ENCODE measurements around the gene NAGPA. TPM values are rescaled to one million over a fixed set of nuclear protein-coding genes. Genes with fewer than 3 reads are reported as not detected.
"Not testable (repeated sequence)": the region's sequence is repeated elsewhere in the genome, so short reads cannot be mapped to it uniquely, and the experiment has no call there.

NAGPA gene
- total RNA-seq, 1 donor from 2014 or later, result 17.4 TPM

DNA sequence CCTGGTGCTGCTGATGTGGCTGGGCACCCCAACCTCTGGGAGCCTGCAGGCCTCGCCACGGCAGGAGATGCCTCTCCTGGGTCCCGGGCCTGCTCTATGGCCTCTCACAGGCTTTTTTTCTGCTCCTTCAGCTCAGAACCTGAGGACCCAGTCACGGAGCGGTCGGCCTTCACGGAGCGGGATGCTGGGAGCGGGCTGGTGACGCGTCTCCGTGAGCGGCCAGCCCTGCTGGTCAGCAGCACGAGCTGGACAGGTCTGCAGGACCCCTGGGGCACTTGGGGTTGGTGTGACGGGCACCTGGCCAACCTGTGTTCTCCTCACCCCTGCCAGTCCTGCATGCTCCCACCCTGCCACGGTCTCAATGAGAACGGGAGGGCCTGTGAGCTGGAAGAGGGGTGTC is 44.9 kb upstream of the NAGPA start:
- Histone ChIP-seq H3K4me1 (ENCODE audit: insufficient read depth, low read length) (no peaks in the 10 kb centered on the region), H3K4me2 (ENCODE audit: low read length) (no peak overlapping the region), H4K20me1 (ENCODE audit: insufficient read depth, low read length) (peaks cover 14% of the 10 kb centered on the region), H3K27me3 (ENCODE audit: insufficient read depth, low read length) (no peaks in the 10 kb centered on the region), H3K9ac (ENCODE audit: low read length) (no peak overlapping the region), H3K36me3 (ENCODE audit: insufficient read depth, low read length) (peaks cover 11% of the 10 kb centered on the region), H3K27ac (ENCODE audit: low read depth, low read length) (no peak overlapping the region), H3K4me3 (ENCODE audit: insufficient read depth, low read depth, low read length) (no peak overlapping the region), H3K79me2 (ENCODE audit: insufficient read depth, low read length) (peaks cover 12% of the 10 kb centered on the region), H2AFZ (ENCODE audit: low read depth, low read length) (no peak overlapping the region), H3K9me3 (ENCODE audit: insufficient read depth, low read depth, low read length) (no peaks in the 10 kb centered on the region)
- TF ChIP-seq, protein P1, sequence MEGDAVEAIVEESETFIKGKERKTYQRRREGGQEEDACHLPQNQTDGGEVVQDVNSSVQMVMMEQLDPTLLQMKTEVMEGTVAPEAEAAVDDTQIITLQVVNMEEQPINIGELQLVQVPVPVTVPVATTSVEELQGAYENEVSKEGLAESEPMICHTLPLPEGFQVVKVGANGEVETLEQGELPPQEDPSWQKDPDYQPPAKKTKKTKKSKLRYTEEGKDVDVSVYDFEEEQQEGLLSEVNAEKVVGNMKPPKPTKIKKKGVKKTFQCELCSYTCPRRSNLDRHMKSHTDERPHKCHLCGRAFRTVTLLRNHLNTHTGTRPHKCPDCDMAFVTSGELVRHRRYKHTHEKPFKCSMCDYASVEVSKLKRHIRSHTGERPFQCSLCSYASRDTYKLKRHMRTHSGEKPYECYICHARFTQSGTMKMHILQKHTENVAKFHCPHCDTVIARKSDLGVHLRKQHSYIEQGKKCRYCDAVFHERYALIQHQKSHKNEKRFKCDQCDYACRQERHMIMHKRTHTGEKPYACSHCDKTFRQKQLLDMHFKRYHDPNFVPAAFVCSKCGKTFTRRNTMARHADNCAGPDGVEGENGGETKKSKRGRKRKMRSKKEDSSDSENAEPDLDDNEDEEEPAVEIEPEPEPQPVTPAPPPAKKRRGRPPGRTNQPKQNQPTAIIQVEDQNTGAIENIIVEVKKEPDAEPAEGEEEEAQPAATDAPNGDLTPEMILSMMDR (IDR thresholded peaks at IDR 0.05; ENCODE audit: insufficient read depth, low read depth, low read length), result no peak
- no peak for TF ChIP-seq EZH2 (IDR thresholded peaks at IDR 0.05; ENCODE audit: insufficient read depth, low read length)
- no peaks in the 10 kb centered on the region for H3K4me1 Mint-ChIP-seq (ENCODE audit: low read depth, unreplicated experiment)
- no peak for DNase-seq (ENCODE audit: low read depth)
- no peak overlapping the region for H3K4me3 Mint-ChIP-seq (ENCODE audit: unreplicated experiment)
- FAIRE-seq, result no peak
- H3K9me3 Mint-ChIP-seq (ENCODE audit: unreplicated experiment), result no peaks in the 10 kb centered on the region
- H3K27me3 Mint-ChIP-seq (ENCODE audit: low read depth, unreplicated experiment), result no peaks in the 10 kb centered on the region
- H3K36me3 Mint-ChIP-seq (ENCODE audit: low read depth, unreplicated experiment), result peaks cover 16% of the 10 kb centered on the region
- H3K27ac Mint-ChIP-seq (ENCODE audit: unreplicated experiment), result no peak overlapping the region

DNA sequence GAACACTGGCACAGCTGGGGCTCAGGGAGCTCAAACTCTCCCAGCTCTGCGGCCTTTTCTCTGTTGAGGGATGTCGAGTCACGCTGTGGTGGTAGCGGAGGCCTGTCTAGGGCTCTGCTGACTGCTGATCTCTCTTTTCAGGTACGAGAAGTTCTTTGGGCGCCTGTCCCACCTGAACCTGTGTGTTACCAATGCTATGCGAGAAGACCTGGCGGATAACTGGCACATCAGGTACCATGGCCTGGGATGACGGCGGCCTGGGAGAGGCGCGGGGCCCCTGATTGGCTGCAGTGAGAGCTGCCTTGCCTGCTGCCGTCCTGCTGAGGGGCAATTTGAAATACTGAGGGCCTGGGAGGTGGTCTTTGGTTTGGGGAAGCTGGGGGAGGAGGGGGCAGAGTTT is 43.6 kb upstream of the NAGPA start:
- H3K4me1 ChIP-seq (ENCODE audit: insufficient read depth, low read length), result peaks cover 8% of the 10 kb centered on the region
- no peak overlapping the region for H3K27ac Mint-ChIP-seq (ENCODE audit: unreplicated experiment)
- H3K36me3 Mint-ChIP-seq (ENCODE audit: low read depth, unreplicated experiment), result peaks cover 16% of the 10 kb centered on the region
- peaks cover 6% of the 10 kb centered on the region for H3K4me1 Mint-ChIP-seq (ENCODE audit: low read depth, unreplicated experiment)
- peaks cover 14% of the 10 kb centered on the region for H4K20me1 ChIP-seq (ENCODE audit: insufficient read depth, low read length)
- H3K4me2 ChIP-seq (ENCODE audit: low read length), result no peak overlapping the region
- no peaks in the 10 kb centered on the region for H3K27me3 ChIP-seq (ENCODE audit: insufficient read depth, low read length)
- no peak for TF ChIP-seq EZH2 (IDR thresholded peaks at IDR 0.05; ENCODE audit: insufficient read depth, low read length)
- TF ChIP-seq, protein P1 (IDR thresholded peaks at IDR 0.05; ENCODE audit: insufficient read depth, low read depth, low read length), result no peak
- H3K9me3 Mint-ChIP-seq (ENCODE audit: unreplicated experiment), result no peaks in the 10 kb centered on the region
- no peak for DNase-seq (ENCODE audit: low read depth)
- H3K4me3 ChIP-seq (ENCODE audit: insufficient read depth, low read depth, low read length), result no peak overlapping the region
- H3K9ac ChIP-seq (ENCODE audit: low read length), result no peak overlapping the region
- H3K9me3 ChIP-seq (ENCODE audit: insufficient read depth, low read depth, low read length), result no peaks in the 10 kb centered on the region
- no peaks in the 10 kb centered on the region for H3K27me3 Mint-ChIP-seq (ENCODE audit: low read depth, unreplicated experiment)
- peaks cover 11% of the 10 kb centered on the region for H3K36me3 ChIP-seq (ENCODE audit: insufficient read depth, low read length)
- no peak overlapping the region for H2AFZ ChIP-seq (ENCODE audit: low read depth, low read length)
- no peak for FAIRE-seq
- H3K27ac ChIP-seq (ENCODE audit: low read depth, low read length), result no peak overlapping the region
- peaks cover 25% of the 10 kb centered on the region for H3K79me2 ChIP-seq (ENCODE audit: insufficient read depth, low read length)
- H3K4me3 Mint-ChIP-seq (ENCODE audit: unreplicated experiment), result no peak overlapping the region

- Mint-ChIP-seq H3K9me3 (ENCODE audit: unreplicated experiment) (no peaks in the 10 kb centered on the region), H3K27ac (ENCODE audit: unreplicated experiment) (no peak overlapping the region), H3K4me3 (ENCODE audit: unreplicated experiment) (no peak overlapping the region), H3K27me3 (ENCODE audit: low read depth, unreplicated experiment) (no peaks in the 10 kb centered on the region), H3K4me1 (ENCODE audit: low read depth, unreplicated experiment) (peaks cover 6% of the 10 kb centered on the region), H3K36me3 (ENCODE audit: low read depth, unreplicated experiment) (peaks cover 16% of the 10 kb centered on the region)
- peaks cover 11% of the 10 kb centered on the region for H3K4me1 ChIP-seq (ENCODE audit: insufficient read depth, low read length)
- no peak overlapping the region for H3K27ac ChIP-seq (ENCODE audit: low read depth, low read length)
- no peaks in the 10 kb centered on the region for H3K9me3 ChIP-seq (ENCODE audit: insufficient read depth, low read depth, low read length)
- H3K9ac ChIP-seq (ENCODE audit: low read length), result no peak overlapping the region
- H3K4me3 ChIP-seq (ENCODE audit: insufficient read depth, low read depth, low read length), result no peak overlapping the region
- TF ChIP-seq EZH2 (IDR thresholded peaks at IDR 0.05; ENCODE audit: insufficient read depth, low read length), result no peak
- TF ChIP-seq, protein P1 (IDR thresholded peaks at IDR 0.05; ENCODE audit: insufficient read depth, low read depth, low read length), result no peak
- peaks cover 29% of the 10 kb centered on the region for H3K79me2 ChIP-seq (ENCODE audit: insufficient read depth, low read length)
- DNase-seq (ENCODE audit: low read depth) (no peak), FAIRE-seq (no peak)
- peaks cover 11% of the 10 kb centered on the region for H3K36me3 ChIP-seq (ENCODE audit: insufficient read depth, low read length)
- no peak overlapping the region for H2AFZ ChIP-seq (ENCODE audit: low read depth, low read length)
- H3K4me2 ChIP-seq (ENCODE audit: low read length), result no peak overlapping the region
- peaks cover 14% of the 10 kb centered on the region for H4K20me1 ChIP-seq (ENCODE audit: insufficient read depth, low read length)
- H3K27me3 ChIP-seq (ENCODE audit: insufficient read depth, low read length), result no peaks in the 10 kb centered on the region
These were observed 41.9 kb upstream of the NAGPA start for GRCh38 chr16:5075637-5076036.

DNA sequence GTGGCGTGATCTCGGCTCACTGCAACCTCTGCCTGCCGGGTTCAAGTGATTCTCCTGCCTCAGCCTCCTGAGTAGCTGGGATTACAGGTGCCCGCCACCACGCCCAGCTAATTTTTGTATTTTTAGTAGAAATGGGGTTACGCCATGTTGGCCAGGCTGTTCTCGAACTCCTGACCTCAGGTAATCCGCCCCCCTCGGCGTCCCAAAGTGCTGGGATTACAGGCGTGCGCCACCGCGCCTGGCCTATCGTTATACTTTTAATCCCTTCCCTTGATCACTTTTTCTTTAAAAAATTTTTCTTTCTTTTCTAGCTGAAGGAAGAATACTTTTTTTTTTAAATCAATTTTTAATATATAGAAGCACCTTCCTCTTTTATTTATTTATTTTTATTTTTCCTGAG is 40.0 kb upstream of the NAGPA start:
- Histone ChIP-seq H3K36me3 (ENCODE audit: insufficient read depth, low read length) (peaks cover 11% of the 10 kb centered on the region), H4K20me1 (ENCODE audit: insufficient read depth, low read length) (peaks cover 14% of the 10 kb centered on the region), H3K4me1 (ENCODE audit: insufficient read depth, low read length) (peaks cover 11% of the 10 kb centered on the region), H3K79me2 (ENCODE audit: insufficient read depth, low read length) (peaks cover 29% of the 10 kb centered on the region)
- not testable (repeated sequence) for H3K9ac ChIP-seq (ENCODE audit: low read length); H3K27ac Mint-ChIP-seq (ENCODE audit: unreplicated experiment); H3K4me1 Mint-ChIP-seq (ENCODE audit: low read depth, unreplicated experiment); H3K9me3 Mint-ChIP-seq (ENCODE audit: unreplicated experiment); DNase-seq (ENCODE audit: low read depth); H2AFZ ChIP-seq (ENCODE audit: low read depth, low read length); H3K9me3 ChIP-seq (ENCODE audit: insufficient read depth, low read depth, low read length); H3K4me3 ChIP-seq (ENCODE audit: insufficient read depth, low read depth, low read length); H3K4me2 ChIP-seq (ENCODE audit: low read length); H3K4me3 Mint-ChIP-seq (ENCODE audit: unreplicated experiment); H3K27me3 Mint-ChIP-seq (ENCODE audit: low read depth, unreplicated experiment); H3K27ac ChIP-seq (ENCODE audit: low read depth, low read length); FAIRE-seq; H3K27me3 ChIP-seq (ENCODE audit: insufficient read depth, low read length)
- H3K36me3 Mint-ChIP-seq (ENCODE audit: low read depth, unreplicated experiment), result peaks cover 12% of the 10 kb centered on the region
